WTC11 (cell line): ENCODE data around the gene ZNF593. TPM values are rescaled to one million over a fixed set of nuclear protein-coding genes. Genes with fewer than 3 reads are reported as not detected.

Experiments
- ATAC-seq: fragments of 200-7000 bp; cut with Tn5 transposase; 2 replicates; pipeline ENCODE4 v1.10.0; 2021; ENCODE audit warnings: mild to moderate bottlenecking, moderate library complexity
- CTCF ChIA-PET: fragments of 300-600 bp; sonication (Branson Sonifier 250); formaldehyde crosslinking; loops from one replicate; lab custom pipeline; 2021; ENCODE audit warnings: antibody characterized with exemption; lab: Charles Lee
- POLR2A ChIA-PET: fragments of 350-600 bp; sonication (Branson Sonifier 250); formaldehyde crosslinking; loops from one replicate; lab custom pipeline; 2021; ENCODE audit warnings: antibody characterized with exemption; lab: Charles Lee
- DNase-seq: peaks from one replicate; pipeline ENCODE4 v3.0.0; 2021; ENCODE audit warnings: low spot score
- H3K27ac Mint-ChIP-seq: 2 replicates; pipeline ENCODE4 v1.8.0; 2021; ENCODE audit warnings: mixed read lengths
- H3K27me3 Mint-ChIP-seq: 2 replicates; pipeline ENCODE4 v1.8.0; 2021; ENCODE audit warnings: low read depth, mild to moderate bottlenecking, moderate library complexity, mixed read lengths
- H3K36me3 Mint-ChIP-seq: 2 replicates; pipeline ENCODE4 v1.8.0; 2021; ENCODE audit warnings: mixed read lengths
- H3K4me1 Mint-ChIP-seq: 2 replicates; pipeline ENCODE4 v1.8.0; 2022; ENCODE audit warnings: mixed read lengths
- H3K4me3 Mint-ChIP-seq: 2 replicates; pipeline ENCODE4 v1.8.0; 2021; ENCODE audit warnings: mild to moderate bottlenecking, moderate library complexity, mixed read lengths
- H3K9me3 Mint-ChIP-seq: 2 replicates; pipeline ENCODE4 v1.8.0; 2021; ENCODE audit warnings: mixed read lengths
- AR ChIP-seq: fragments of 250-450 bp; sonication (Bioruptor Pico); IDR thresholded peaks from 2 replicates; pipeline ENCODE4 v1.9.0; 2021; ENCODE audit warnings: mild to moderate bottlenecking
- CREB1 ChIP-seq: sonication (generic); formaldehyde crosslinking; IDR thresholded peaks from 2 replicates; pipeline ENCODE4 v1.8.0; 2023; ENCODE audit warnings: mild to moderate bottlenecking, missing genetic modification reagents
- E2F1 ChIP-seq: sonication (generic); formaldehyde crosslinking; IDR thresholded peaks from 2 replicates; pipeline ENCODE4 v1.8.0; 2022; ENCODE audit warnings: mild to moderate bottlenecking, missing genetic modification reagents
- E2F4 ChIP-seq: sonication (generic); formaldehyde crosslinking; IDR thresholded peaks from 2 replicates; pipeline ENCODE4 v1.8.1; 2022; ENCODE audit warnings: low read depth, mild to moderate bottlenecking, moderate library complexity, missing genetic modification reagents, borderline replicate concordance
- ELF4 ChIP-seq: sonication (generic); formaldehyde crosslinking; IDR thresholded peaks from 2 replicates; pipeline ENCODE4 v1.8.1; 2022; ENCODE audit warnings: low read depth, mild to moderate bottlenecking, moderate library complexity, missing genetic modification reagents
- GABPB1 ChIP-seq: sonication (generic); formaldehyde crosslinking; IDR thresholded peaks from 2 replicates; pipeline ENCODE4 v1.8.1; 2023; ENCODE audit warnings: mild to moderate bottlenecking, missing genetic modification reagents
- GTF2I ChIP-seq: fragments of 250-450 bp; sonication (Bioruptor Pico); conservative IDR thresholded peaks from 2 replicates; pipeline ENCODE4 v1.4.0; 2021; ENCODE audit warnings: mild to moderate bottlenecking
- MYBL2 ChIP-seq: sonication (generic); formaldehyde crosslinking; IDR thresholded peaks from 2 replicates; pipeline ENCODE4 v1.8.1; 2023; ENCODE audit warnings: mild to moderate bottlenecking, moderate library complexity, missing genetic modification reagents
- NR2C2 ChIP-seq: sonication (generic); formaldehyde crosslinking; IDR thresholded peaks from 2 replicates; pipeline ENCODE4 v1.8.0; 2022; ENCODE audit warnings: mild to moderate bottlenecking, missing genetic modification reagents
- OVOL2 ChIP-seq: fragments of 250-450 bp; sonication (Bioruptor Pico); IDR thresholded peaks from 2 replicates; pipeline ENCODE4 v1.9.0; 2021; ENCODE audit warnings: mild to moderate bottlenecking, borderline replicate concordance
- PRRX2 ChIP-seq: fragments of 250-450 bp; sonication (Bioruptor Pico); IDR thresholded peaks from 2 replicates; pipeline ENCODE4 v1.8.0; 2021; ENCODE audit warnings: mild to moderate bottlenecking
- RORB ChIP-seq: fragments of 250-450 bp; sonication (Bioruptor Pico); IDR thresholded peaks from 2 replicates; pipeline ENCODE4 v1.9.0; 2021; ENCODE audit warnings: mild to moderate bottlenecking
- SOX15 ChIP-seq: fragments of 250-450 bp; sonication (Bioruptor Pico); IDR thresholded peaks from 2 replicates; pipeline ENCODE4 v1.9.0; 2021; ENCODE audit warnings: mild to moderate bottlenecking
- STAT6 ChIP-seq: sonication (generic); formaldehyde crosslinking; conservative IDR thresholded peaks from 2 replicates; pipeline ENCODE4 v1.8.1; 2023; ENCODE audit warnings: mild to moderate bottlenecking, low read depth, missing genetic modification reagents, moderate library complexity
- ZBTB43 ChIP-seq: sonication (generic); formaldehyde crosslinking; IDR thresholded peaks from 2 replicates; pipeline ENCODE4 v1.8.1; 2023; ENCODE audit warnings: mild to moderate bottlenecking, missing genetic modification reagents
- ZNF121 ChIP-seq: sonication (generic); formaldehyde crosslinking; IDR thresholded peaks from 2 replicates; pipeline ENCODE4 v1.8.0; 2023; ENCODE audit warnings: missing genetic modification reagents
- ZNF317 ChIP-seq: sonication (generic); formaldehyde crosslinking; IDR thresholded peaks from 2 replicates; pipeline ENCODE4 v1.8.1; 2023; ENCODE audit warnings: low read depth, mild to moderate bottlenecking, moderate library complexity, missing genetic modification reagents, borderline replicate concordance
- ZNF423 ChIP-seq: fragments of 250-450 bp; sonication (Bioruptor Pico); IDR thresholded peaks from 2 replicates; pipeline ENCODE4 v2.1.2; 2022; ENCODE audit warnings: mild to moderate bottlenecking, moderate library complexity
- ZNF671 ChIP-seq: fragments of 250-450 bp; sonication (Bioruptor Pico); IDR thresholded peaks from 2 replicates; pipeline ENCODE4 v1.8.0; 2021; ENCODE audit warnings: mild to moderate bottlenecking
- total RNA-seq: library from RNA; stranded (reverse); gene quantifications from 3 replicates; pipeline ENCODE4 v1.2.3, GENCODE V29; 2021

ZNF593 gene
- total RNA-seq, 1 experiment from 2014 or later = 49.1 TPM

- TF ChIP-seq OVOL2 (CRISPR knock-in tag) (no peak), PRRX2 (no peak), MYBL2 (CRISPR knock-in tag) (no peak), E2F4 (CRISPR knock-in tag) (no peak), GTF2I (CRISPR knock-in tag) (no peak), GABPB1 (no peak), ZNF121 (CRISPR knock-in tag) (no peak), ZBTB43 (no peak), STAT6 (CRISPR knock-in tag) (no peak), RORB (CRISPR knock-in tag) (no peak)
These were observed 23.8 kb upstream of the ZNF593 start (continued) for GRCh38 chr1:26145960-26146294.

- H3K36me3 Mint-ChIP-seq = no peaks in the 10 kb centered on the region
- POLR2A ChIA-PET = no interaction called here
- CTCF ChIA-PET = interaction anchor here (0.6 kb wide), 1 partner anchor 248 kb away, joined by 3 read pairs; no protein-coding TSS in a partner anchor
- ATAC-seq = no peak
- peaks cover 5% of the 10 kb centered on the region for H3K4me1 Mint-ChIP-seq
- H3K9me3 Mint-ChIP-seq = no peaks in the 10 kb centered on the region
- H3K27ac Mint-ChIP-seq = no peak overlapping the region
- TF ChIP-seq AR = no peak
- TF ChIP-seq ZNF423 = no peak
- no peak for TF ChIP-seq PRRX2
- no peak for TF ChIP-seq ELF4 (CRISPR knock-in tag)
- peaks cover 85% of the 10 kb centered on the region for H3K27me3 Mint-ChIP-seq
- no peak for DNase-seq
- H3K4me3 Mint-ChIP-seq = no peak overlapping the region
These were observed 20.8 kb upstream of the ZNF593 start for GRCh38 chr1:26148887-26149286.

GRCh38 chr1:26153966-26154532 lies 15.7 kb upstream of the ZNF593 start:
- Mint-ChIP-seq H3K4me1 (peaks cover 49% of the 10 kb centered on the region), H3K36me3 (no peaks in the 10 kb centered on the region), H3K27ac (no peak overlapping the region), H3K4me3 (no peak overlapping the region), H3K9me3 (no peaks in the 10 kb centered on the region), H3K27me3 (peaks cover 94% of the 10 kb centered on the region)
- ATAC-seq (no peak), DNase-seq (no peak)
- CTCF ChIA-PET = interaction anchor here (0.7 to 4.8 kb wide), 5 partner anchors 9 to 118 kb away, joined by 3 to 65 read pairs (median 20); partner anchors contain the start of genes CATSPER4, CEP85 and ZNF593
- POLR2A ChIA-PET = no interaction called here
- TF ChIP-seq ZBTB43 (no peak), SOX15 (CRISPR knock-in tag) (no peak), E2F4 (CRISPR knock-in tag) (no peak), ZNF671 (CRISPR knock-in tag) (no peak), ZNF317 (no peak), AR (no peak), NR2C2 (CRISPR knock-in tag) (no peak), CREB1 (CRISPR knock-in tag) (no peak), E2F1 (CRISPR knock-in tag) (no peak)
